ENCODE data around the gene RNF220.

The RNF220 gene

DNA sequence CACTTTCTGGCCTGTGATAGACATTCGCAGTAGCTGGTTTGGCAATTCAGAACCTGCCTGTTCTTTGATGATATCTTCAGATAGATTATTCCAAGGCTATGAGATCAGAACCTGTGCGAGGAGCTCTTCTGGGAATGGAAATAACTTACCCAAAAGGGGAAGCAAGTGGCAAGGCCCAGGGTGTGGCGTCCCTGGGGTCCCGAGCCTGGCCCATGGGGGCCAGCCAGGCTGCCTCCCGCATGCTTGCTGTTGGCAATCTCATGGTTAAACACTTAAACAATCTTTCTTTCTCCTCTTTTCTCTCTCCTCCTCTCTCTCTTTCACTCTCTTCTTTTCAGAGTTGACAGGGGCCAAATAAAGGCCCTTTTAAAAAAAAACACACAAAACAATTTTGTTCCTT lies 108.1 kb downstream of the RNF220 start:
- no peaks in the 10 kb centered on the region for H3K4me1 ChIP-seq (ENCODE audit: insufficient read depth, low read length, severe bottlenecking)
- no peak overlapping the region for H3K9ac ChIP-seq (ENCODE audit: low read length)
- TF ChIP-seq, protein P1, sequence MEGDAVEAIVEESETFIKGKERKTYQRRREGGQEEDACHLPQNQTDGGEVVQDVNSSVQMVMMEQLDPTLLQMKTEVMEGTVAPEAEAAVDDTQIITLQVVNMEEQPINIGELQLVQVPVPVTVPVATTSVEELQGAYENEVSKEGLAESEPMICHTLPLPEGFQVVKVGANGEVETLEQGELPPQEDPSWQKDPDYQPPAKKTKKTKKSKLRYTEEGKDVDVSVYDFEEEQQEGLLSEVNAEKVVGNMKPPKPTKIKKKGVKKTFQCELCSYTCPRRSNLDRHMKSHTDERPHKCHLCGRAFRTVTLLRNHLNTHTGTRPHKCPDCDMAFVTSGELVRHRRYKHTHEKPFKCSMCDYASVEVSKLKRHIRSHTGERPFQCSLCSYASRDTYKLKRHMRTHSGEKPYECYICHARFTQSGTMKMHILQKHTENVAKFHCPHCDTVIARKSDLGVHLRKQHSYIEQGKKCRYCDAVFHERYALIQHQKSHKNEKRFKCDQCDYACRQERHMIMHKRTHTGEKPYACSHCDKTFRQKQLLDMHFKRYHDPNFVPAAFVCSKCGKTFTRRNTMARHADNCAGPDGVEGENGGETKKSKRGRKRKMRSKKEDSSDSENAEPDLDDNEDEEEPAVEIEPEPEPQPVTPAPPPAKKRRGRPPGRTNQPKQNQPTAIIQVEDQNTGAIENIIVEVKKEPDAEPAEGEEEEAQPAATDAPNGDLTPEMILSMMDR (IDR thresholded peaks at IDR 0.05; ENCODE audit: low read length), result no peak
- TF ChIP-seq EZH2 (IDR thresholded peaks at IDR 0.05; ENCODE audit: borderline replicate concordance, low read length), result no peak
- H3K9me2 ChIP-seq (ENCODE audit: low read depth, low read length), result no peaks in the 10 kb centered on the region
- no peak overlapping the region for H3K4me2 ChIP-seq (ENCODE audit: low read length)
- H3K27me3 ChIP-seq (ENCODE audit: insufficient read depth, low read length), result no peaks in the 10 kb centered on the region
- no peak overlapping the region for H3K4me3 ChIP-seq (ENCODE audit: low read depth, low read length, poor library complexity, severe bottlenecking)
- no peaks in the 10 kb centered on the region for H3F3A ChIP-seq (ENCODE audit: insufficient read depth, low read length)
- H3K79me2 ChIP-seq (ENCODE audit: insufficient read depth, low read length), result no peaks in the 10 kb centered on the region
- H2AFZ ChIP-seq (ENCODE audit: low read length), result no peak overlapping the region
- H4K20me1 ChIP-seq (ENCODE audit: insufficient read depth, low read length), result no peaks in the 10 kb centered on the region
- H3K9me3 ChIP-seq (ENCODE audit: low read length), result no peaks in the 10 kb centered on the region
- H3K27ac ChIP-seq (ENCODE audit: low read depth, low read length, poor library complexity, severe bottlenecking), result no peak overlapping the region
- no peaks in the 10 kb centered on the region for H3K36me3 ChIP-seq (ENCODE audit: insufficient read depth, low read length)

DNA sequence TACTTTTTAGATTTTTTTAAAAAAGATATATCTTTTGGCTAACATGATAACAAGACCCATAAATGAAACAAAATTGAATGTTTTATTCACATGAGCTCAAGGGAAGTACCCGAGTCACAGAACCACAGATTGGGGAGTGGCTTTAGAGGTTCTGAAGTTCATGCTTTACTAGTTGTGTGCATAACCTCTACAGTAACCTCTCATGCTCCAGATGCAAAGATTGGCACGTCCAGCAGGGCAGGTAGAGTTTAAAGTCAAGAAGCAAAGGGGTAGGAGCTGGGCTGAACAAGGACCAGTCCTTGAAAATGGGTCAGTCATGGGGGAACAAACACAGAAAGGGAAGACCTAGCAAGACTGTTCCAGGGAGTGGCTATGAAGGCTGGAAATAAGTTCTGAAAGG lies 109.6 kb downstream of the RNF220 start:
- Histone ChIP-seq H3K36me3 (ENCODE audit: insufficient read depth, low read length) (no peaks in the 10 kb centered on the region), H3K4me2 (ENCODE audit: low read length) (no peak overlapping the region), H3K27me3 (ENCODE audit: insufficient read depth, low read length) (no peaks in the 10 kb centered on the region), H2AFZ (ENCODE audit: low read length) (no peak overlapping the region), H3K9me3 (ENCODE audit: low read length) (no peaks in the 10 kb centered on the region), H3K9ac (ENCODE audit: low read length) (no peak overlapping the region), H3K4me1 (ENCODE audit: insufficient read depth, low read length, severe bottlenecking) (no peaks in the 10 kb centered on the region), H3K9me2 (ENCODE audit: low read depth, low read length) (no peaks in the 10 kb centered on the region), H3K4me3 (ENCODE audit: low read depth, low read length, poor library complexity, severe bottlenecking) (no peak overlapping the region), H3F3A (ENCODE audit: insufficient read depth, low read length) (no peaks in the 10 kb centered on the region), H3K79me2 (ENCODE audit: insufficient read depth, low read length) (no peaks in the 10 kb centered on the region), H3K27ac (ENCODE audit: low read depth, low read length, poor library complexity, severe bottlenecking) (no peak overlapping the region), H4K20me1 (ENCODE audit: insufficient read depth, low read length) (no peaks in the 10 kb centered on the region)
- no peak for TF ChIP-seq EZH2 (IDR thresholded peaks at IDR 0.05; ENCODE audit: borderline replicate concordance, low read length)
- TF ChIP-seq, protein P1 (IDR thresholded peaks at IDR 0.05; ENCODE audit: low read length), result no peak

DNA sequence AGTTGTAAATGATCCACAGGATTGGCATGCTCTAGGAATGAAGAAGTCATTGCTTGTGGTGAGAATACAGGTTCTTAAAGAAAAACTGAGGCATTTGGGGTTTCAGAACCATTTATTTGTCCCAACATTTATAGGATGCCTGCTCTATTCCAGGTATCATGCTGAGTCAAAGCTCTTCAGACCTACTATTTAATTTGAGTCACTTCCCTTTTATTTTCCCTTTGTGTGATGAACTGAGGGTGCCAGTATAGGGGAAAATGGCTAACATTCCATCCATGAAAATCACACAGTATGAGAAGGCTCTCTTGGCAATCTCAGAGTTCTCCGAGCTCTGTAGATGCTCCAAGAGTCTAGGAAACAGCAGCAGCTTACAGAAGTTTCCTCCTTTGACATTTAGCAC lies 110.4 kb downstream of the RNF220 start:
- Histone ChIP-seq H3K9ac (ENCODE audit: low read length) (no peak overlapping the region), H2AFZ (ENCODE audit: low read length) (no peak overlapping the region), H3K36me3 (ENCODE audit: insufficient read depth, low read length) (no peaks in the 10 kb centered on the region), H3K27me3 (ENCODE audit: insufficient read depth, low read length) (no peaks in the 10 kb centered on the region), H3K4me1 (ENCODE audit: insufficient read depth, low read length, severe bottlenecking) (no peaks in the 10 kb centered on the region), H3F3A (ENCODE audit: insufficient read depth, low read length) (no peaks in the 10 kb centered on the region), H4K20me1 (ENCODE audit: insufficient read depth, low read length) (no peaks in the 10 kb centered on the region), H3K27ac (ENCODE audit: low read depth, low read length, poor library complexity, severe bottlenecking) (no peak overlapping the region), H3K4me3 (ENCODE audit: low read depth, low read length, poor library complexity, severe bottlenecking) (no peak overlapping the region), H3K9me2 (ENCODE audit: low read depth, low read length) (no peaks in the 10 kb centered on the region), H3K9me3 (ENCODE audit: low read length) (no peaks in the 10 kb centered on the region), H3K79me2 (ENCODE audit: insufficient read depth, low read length) (no peaks in the 10 kb centered on the region), H3K4me2 (ENCODE audit: low read length) (no peak overlapping the region)
- TF ChIP-seq, protein P1 (IDR thresholded peaks at IDR 0.05; ENCODE audit: low read length), result no peak
- no peak for TF ChIP-seq EZH2 (IDR thresholded peaks at IDR 0.05; ENCODE audit: borderline replicate concordance, low read length)
